ENCODE results near the gene NDUFS7.

The NDUFS7 gene

GRCh38 chr19:1386945-1387683 is 3.4 kb downstream of the NDUFS7 start:
- no peak for DNase-seq

GRCh38 chr19:1387684-1388636 is 4.3 kb downstream of the NDUFS7 start:
- DNase-seq: no peak

GRCh38 chr19:1388637-1389026 is 4.9 kb downstream of the NDUFS7 start:
- DNase-seq: no peak

GRCh38 chr19:1389033-1389940 is 5.6 kb downstream of the NDUFS7 start:
- no peak for DNase-seq

GRCh38 chr19:1390890-1391423 is 7.2 kb downstream of the NDUFS7 start:
- no peak for DNase-seq

- DNase-seq: no peak
These were observed 8.7 kb downstream of the NDUFS7 start for GRCh38 chr19:1392407-1392806.

GRCh38 chr19:1392939-1393530 is 9.3 kb downstream of the NDUFS7 start:
- DNase-seq: no peak

- no peak for DNase-seq
These were observed 10.1 kb downstream of the NDUFS7 start for GRCh38 chr19:1393841-1394240.

GRCh38 chr19:1394252-1395193 is 10.8 kb downstream of the NDUFS7 start:
- DNase-seq: no peak

GRCh38 chr19:1395194-1396018 is 11.7 kb downstream of the NDUFS7 start:
- no peak for DNase-seq

GRCh38 chr19:1396019-1396767 is 12.5 kb downstream of the NDUFS7 start:
- no peak for DNase-seq

- DNase-seq: no peak
These were observed 13.3 kb downstream of the NDUFS7 start for GRCh38 chr19:1396768-1397679.

- no peak for DNase-seq
These were observed 14.1 kb downstream of the NDUFS7 start for GRCh38 chr19:1397838-1398237.

GRCh38 chr19:1399079-1399478 is 15.4 kb downstream of the NDUFS7 start:
- no peak for DNase-seq

- DNase-seq: no peak
These were observed 16.0 kb downstream of the NDUFS7 start for GRCh38 chr19:1399745-1400144.

- peak; percentile 47 for DNase-seq
These were observed 16.8 kb downstream of the NDUFS7 start for GRCh38 chr19:1400281-1401137.

Data from NCI-H69 (cell line).